ENCODE data around the gene CAMKK1.

GRCh38 chr17:3918372-3919122 is 25.7 kb upstream of the CAMKK1 start:
- no peak for TF ChIP-seq CTCF (IDR thresholded peaks at IDR 0.05)
- TF ChIP-seq POLR2AphosphoS5 (IDR thresholded peaks at IDR 0.05): no peak
